Inflammatory macrophage treated with lipopolysaccharide for 1 hour (primary cell): ENCODE data around the gene SLC27A4.

Experiments
- DNase-seq, 2 donors: peaks; one replicate each; pipeline ENCODE4 v3.0.0-alpha.2; 2020 to 2022

Gene SLC27A4

DNA sequence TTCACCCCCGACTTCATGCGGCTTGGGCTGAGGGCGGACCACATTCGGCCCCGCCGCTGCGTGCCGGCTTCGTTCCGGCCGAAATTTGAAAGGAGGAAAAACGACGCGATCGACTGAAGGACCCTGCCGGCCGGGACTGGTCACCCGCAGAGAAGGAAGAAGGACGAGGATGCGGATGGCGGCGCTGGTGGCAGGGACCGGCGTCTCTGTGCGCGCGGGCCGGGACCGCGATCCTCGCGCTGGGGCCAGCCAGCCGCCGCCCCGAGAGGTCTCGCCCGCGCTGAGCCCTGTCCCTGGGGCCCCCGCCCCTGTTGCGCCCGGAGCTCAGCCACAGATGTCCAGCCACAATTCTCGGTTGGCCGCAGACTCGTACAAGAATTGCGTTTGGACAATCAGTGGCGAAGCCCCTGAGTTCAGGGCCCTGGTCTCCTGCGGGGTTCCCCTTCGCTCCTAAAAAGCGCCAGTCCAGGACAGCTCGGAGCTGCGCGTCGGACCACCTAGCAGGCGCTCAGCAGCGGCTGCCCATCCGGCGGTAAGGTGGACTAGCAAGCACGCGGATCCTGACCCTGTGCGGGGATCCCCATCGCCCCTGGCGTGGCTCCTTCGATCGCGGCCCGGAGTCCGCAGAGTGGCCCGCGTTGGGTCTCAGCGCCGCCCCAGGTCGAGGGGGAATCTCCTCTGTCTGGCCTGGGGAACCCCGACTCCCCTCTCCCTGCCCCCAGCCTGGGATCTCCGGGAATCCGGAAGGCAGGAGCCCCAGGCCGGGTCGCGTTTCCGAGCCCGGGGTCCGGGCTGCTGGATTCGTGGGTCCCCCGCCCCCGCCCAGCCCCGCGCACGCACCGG lies 52.2 kb downstream of the SLC27A4 start:
- DNase-seq: no peak

DNA sequence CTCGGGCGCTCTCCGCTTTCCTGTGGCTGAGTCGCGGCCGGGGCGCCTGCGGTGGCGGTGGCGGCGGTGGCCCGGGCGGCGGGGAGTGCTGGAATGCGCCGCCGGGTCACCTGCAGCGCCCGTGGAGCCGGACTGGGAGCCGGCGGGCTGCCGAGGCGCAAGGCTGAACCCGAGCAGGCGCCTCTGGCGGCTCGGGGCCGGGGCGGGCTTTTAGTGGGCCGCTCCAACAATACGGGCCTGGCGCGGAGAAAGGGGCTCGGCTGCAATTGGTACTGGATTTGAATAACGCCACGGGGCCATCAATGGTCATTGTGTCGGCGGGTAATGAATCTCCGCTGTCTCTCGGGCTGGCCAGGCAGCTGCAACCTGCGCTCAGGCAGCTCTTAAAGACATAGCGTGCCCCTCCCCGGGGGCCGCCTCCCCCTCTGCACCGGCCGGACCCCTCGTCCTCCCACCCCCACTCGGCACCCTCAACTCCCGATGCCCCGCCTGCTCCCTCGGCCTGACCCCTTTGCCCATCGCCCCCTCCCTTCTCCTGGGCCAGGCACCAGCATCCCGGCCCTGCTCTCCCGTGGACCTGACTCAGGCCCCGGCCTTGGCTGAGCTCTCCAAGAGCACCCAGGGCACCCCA lies 52.9 kb downstream of the SLC27A4 start:
- DNase-seq: no peak

DNA sequence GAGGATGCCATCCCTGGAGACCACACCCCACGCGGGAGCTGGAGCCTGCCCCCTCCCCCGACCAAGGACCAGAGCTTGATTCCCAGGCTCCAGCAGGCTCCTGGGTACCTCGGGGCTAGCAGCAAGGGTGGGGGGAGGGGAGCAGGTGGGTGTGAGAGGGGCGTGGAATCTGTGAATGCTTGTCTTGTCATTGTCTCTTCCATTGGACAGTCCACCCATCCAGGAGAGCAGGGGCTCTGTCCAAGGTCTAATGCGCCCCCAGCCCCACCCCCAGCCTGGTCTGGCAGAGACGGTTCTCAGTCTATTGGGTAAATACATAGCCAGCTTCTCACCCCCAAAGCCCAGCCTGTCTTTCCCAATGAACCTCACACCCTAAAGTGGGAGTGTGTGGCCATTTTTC lies 53.6 kb downstream of the SLC27A4 start:
- no peak for DNase-seq

DNA sequence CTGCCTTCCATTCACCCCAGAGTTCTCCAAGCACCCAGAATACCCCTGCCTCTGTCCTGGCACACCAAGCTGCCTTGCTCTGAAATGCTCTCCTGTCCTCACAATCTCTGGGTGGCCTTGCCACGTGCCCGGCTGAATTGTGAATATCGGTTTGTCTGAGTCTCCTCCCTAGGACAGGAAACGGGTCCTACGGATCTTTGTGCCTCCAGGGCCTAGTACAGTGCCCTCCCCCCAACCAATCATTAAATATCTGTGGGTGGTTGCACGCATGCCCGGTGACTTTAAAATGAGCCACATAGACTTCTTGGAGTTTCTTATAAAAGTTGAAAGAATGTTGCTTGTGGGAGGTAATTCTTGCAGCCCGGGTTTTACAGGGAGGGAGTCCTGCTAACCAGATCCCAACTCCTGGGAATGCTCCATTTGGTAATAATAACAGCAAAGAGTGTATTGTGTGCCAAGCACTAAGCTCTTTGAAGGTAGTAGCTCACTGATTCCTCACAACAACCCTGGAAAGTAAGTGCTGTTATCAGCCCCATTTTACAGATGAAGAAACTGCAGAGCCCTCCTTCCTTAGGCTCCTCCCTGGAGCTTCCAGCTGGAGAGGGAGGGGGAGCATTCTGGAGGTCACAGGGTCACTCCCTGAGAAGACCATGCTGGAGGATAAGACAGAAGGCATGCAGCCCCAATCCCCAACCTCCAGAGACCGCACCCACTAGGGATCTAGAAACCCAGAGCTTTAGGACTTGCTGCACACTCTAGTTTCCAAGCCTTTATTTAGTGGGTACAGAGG lies 54.2 kb downstream of the SLC27A4 start:
- DNase-seq: no peak

DNA sequence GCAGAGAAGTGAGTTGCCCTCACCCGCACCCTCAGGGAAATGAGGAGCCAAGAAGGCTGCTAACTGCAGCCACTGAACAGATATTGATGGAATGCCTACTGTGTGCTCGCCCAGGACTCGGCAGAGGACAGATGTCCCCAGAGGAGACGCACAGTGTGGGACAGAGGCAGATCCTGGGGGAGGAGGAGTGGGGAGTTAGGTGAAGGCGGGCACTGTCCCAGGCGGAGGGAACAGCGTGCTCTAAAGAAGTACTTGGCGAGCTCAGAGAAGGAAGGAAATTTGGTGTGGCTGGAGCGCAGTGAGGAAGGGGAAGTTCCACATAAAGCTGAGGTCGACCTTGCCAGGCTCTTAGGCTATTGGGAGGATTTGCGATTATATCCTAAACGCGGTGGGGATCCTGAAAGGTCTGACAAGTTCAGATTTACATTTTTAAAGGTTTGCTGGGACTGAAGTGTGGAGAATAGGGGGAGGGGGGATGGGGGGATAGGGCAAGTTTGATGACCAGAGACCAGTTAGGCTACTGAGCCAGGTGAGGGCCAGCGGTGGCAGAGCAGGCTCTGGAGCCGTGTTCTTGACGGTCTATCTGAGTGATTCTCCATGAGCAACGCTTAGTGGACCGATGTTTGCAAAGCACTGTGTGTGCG lies 56.8 kb downstream of the SLC27A4 start:
- peak; percentile 23 to 60 for DNase-seq

DNA sequence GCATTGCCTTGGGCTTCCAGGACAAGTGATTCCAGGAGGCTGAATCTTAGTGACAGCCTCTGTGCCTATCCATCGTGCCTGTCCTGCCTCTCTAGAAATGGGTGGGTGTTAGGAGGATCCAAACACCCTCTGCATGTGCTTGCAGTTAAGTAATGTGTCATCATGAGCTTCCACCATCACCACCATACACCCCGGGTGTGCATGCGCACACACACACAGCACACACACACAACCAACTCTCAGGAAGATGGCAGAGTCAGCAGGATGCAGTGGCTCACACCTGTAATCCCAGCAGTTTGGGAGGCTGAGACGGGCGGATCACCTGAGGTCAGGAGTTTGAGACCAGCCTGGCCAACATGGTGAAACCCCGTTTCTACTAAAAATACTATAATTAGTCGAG lies 57.5 kb downstream of the SLC27A4 start:
- no peak for DNase-seq

DNA sequence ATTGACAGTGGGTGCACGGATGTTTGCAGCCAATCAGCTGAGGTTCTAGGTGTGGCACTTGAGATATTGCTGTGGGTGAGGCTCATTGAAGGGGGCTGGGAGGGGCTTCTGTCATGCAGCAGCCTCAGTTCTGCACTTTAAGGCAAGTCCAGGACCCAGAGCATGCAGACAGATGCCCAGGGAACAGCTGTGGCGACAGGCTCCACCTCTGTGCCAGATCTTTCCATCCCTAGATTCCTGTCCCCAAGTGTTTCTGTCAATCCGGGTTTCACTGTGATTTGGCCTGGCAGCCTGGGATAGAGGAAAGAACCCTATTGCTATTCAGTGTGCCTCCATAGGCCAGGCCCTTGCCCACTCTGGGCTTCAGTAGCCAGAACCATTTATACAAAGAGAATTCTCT lies 59.5 kb downstream of the SLC27A4 start:
- no peak for DNase-seq

DNA sequence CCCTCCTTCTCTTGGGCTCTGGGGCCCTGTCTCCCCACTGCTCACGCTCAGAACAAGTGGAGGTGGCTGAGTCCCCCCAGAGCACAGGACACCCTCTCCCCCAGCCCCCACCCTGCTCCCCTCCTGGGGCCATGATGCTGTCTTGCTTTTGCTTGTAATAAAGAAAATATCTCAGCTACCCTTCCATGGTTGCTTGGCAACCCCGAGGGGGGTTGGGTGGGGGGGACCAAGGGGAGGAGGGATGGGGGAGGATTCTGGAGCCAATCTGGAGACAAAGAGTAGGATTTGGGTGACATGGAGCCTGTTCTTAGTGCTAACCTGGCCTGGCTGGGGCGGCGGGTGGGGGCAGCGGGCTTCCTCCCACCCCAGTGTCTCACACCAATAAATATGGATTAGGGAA lies 64.2 kb downstream of the SLC27A4 start:
- DNase-seq: no peak

DNA sequence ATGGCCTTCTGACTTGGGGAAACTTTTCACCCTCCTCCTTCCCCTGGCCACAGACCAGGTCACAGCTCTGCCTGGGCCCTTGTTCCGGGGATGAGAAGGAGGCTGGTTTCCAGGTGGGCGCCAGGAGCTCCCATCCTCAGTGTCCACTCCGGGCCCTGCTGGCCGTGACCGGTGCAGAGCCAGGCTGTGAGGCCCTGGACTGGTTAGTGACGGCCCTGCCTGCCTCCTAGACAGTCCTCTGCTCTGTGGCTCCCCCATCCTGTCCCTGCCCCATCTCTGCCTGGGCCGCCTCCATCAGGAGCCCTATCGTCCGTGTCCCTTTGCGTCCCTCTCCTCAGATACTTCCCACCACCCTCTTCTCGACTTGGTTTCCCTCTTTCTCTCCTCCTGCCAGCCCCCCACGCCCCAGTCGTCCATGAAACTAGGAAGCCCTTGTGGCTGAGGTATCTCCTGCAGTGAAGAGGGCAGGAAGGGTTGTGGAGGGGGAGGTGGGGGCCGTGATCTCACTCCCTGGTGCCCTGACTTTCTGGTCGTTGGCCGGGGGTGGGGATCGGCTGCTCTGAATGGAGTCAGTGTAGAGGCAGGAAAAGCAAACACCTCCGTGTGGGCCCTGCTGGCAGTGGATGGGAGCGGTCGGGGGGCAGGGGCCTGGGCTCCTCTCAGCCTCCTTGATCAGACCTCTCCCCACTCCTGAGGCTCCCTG lies 64.9 kb downstream of the SLC27A4 start:
- DNase-seq: no peak

DNA sequence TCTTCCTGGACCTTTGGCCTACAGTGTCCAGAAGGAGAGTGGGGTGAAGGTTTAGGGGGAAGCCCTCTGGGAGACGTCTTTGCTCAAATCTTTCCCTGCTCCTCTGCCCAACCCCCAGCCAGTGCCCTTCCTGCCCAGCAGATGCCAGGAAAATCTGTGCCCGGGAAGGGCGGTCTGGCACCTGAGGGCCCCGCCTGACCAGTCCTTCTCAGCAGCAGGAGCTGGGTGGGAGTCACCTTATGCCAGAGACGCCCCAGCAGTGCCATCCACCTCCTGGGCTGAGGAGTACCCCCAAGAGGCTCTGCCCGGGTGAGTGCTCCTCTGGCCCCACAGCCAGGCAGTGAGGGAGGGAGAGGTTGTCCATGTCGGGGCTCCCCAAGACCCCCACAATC lies 65.4 kb downstream of the SLC27A4 start:
- DNase-seq: no peak

DNA sequence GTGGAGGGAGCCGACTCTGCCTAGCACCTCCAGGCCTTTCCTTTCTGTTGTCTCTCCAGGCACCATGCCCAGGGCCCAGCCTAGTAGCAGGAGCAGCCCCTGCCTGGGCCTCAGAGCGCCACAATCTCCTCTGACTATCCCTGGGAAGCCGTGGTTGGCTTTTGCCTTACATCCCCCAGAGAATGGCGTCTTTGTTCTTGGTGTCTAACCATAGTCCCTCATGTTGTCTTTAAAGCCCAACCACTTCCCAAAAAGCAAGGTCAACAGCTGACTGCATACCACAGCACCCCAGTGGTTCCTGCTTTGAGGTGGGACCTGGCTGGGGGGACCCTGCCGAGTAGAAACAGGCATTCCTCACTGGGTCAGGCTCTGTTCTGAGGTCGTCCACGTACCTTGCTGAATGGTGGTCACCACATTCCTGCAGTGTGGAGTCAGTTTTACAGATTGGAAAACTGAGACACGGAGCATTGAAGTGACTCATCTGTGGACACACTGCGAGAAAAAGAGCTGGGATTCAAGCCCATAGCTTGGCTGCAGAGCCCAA lies 66.6 kb downstream of the SLC27A4 start:
- no peak for DNase-seq

DNA sequence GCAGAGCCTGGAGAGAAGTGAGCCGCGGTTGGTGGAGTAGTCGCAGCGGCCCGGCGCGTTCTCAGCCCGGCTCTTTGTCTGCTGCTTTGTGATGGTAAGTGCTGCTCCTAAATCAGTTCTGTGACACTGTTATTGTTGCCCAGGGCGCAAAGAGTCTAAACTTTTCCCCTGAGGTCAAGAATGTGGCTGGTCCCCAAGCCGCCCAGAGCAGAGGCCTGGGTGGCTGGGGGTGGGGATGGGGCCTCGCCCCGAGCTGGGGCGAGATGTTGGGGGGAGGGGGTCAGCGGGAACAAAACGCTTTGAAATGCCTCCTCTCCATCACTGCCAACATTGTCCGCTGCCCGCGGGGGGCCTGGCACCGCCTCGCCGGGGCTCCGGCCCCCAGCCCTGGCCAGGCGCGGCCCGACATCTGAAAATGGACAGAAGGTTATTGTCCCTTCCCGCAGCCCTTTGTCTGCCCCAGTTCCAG lies 68.7 kb downstream of the SLC27A4 start:
- no peak for DNase-seq

DNA sequence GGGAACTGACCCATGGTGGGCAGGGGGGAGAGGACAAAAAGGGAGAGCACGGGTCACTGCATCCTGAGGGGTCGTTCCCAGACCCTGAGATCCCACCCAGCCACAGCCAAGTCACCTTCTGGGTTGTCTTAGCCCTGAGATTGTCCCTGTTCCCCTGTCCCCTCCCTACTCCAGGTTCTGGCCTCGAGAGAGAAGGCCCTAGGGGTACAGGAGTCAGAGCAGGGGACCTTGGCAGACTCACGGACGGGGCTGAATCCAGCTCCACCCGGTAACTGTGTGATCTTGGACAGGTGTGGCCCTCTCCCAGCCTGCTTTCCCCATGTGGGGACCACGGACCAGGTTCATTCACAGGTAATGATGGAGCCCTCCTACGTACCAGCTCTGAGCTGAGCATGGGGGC lies 69.1 kb downstream of the SLC27A4 start:
- no peak for DNase-seq

DNA sequence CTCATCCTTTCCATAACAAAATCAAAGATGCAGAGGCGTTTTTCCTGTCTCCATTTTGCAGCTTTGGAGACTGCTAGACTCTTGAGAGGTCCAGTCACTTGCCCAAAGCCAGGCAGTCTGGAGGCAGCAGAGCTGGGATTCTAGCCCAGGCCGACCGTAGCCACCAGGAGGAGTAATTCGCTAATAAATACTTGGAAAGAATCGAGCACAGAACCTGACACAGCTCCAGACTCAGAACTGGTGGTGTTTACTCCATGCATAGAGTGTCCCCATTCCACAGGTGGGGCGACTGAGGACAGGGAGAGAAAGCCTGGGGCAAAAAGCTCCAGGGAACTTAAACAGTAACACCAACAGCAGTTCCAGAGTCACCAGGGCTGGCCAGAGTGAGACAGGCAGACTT lies 69.7 kb downstream of the SLC27A4 start:
- DNase-seq: no peak
